HG03039 (cell line): ENCODE results near the gene PLCXD3.
"Not testable (repeated sequence)": the region's sequence is repeated elsewhere in the genome, so short reads cannot be mapped to it uniquely, and the experiment has no call there.

Experiments used
- ATAC-seq: cut with Tn5 transposase; IDR thresholded peaks from one replicate; pipeline ENCODE4 v1.9.1; 2021; ENCODE audit warnings: mild to moderate bottlenecking, moderate library complexity; ENCODE audit not compliant: unreplicated experiment

PLCXD3 gene

DNA sequence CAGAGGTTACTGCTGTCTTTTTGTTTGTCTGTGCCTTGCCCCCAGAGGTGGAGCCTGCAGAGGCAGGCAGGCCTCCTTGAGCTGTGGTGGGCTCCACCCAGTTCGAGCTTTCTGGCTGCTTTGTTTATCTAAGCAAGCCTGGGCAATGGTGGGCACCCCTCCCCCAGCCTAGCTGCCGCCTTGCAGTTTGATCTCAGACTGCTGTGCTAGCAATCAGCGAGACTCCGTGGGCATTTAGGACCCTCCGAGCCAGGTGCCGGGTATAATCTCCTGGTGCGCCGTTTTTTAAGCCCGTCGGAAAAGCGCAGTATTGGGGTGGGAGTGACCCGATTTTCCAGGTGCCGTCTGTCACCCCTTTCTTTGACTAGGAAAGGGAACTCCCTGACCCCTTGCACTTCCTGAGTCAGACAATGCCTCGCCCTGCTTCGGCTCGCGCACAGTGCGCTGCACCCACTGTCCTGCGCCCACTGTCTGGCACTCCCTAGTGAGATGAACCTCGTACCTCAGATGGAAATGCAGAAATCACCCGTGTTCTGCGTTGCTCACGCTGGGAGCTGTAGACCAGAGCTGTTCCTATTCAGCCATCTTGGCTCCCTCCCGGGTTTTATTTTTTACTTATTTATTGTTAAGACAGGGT is 16.8 kb downstream of the PLCXD3 start:
- ATAC-seq = not testable (repeated sequence)

- ATAC-seq = no peak
Observed at GRCh38 chr5:41485533-41485932, 24.9 kb downstream of the PLCXD3 start.

- ATAC-seq = no peak
Observed at GRCh38 chr5:41482715-41483114, 27.7 kb downstream of the PLCXD3 start.

- ATAC-seq = no peak
Observed at GRCh38 chr5:41482173-41482572, 28.2 kb downstream of the PLCXD3 start.

GRCh38 chr5:41471571-41472208 is 38.7 kb downstream of the PLCXD3 start:
- not testable (repeated sequence) for ATAC-seq

DNA sequence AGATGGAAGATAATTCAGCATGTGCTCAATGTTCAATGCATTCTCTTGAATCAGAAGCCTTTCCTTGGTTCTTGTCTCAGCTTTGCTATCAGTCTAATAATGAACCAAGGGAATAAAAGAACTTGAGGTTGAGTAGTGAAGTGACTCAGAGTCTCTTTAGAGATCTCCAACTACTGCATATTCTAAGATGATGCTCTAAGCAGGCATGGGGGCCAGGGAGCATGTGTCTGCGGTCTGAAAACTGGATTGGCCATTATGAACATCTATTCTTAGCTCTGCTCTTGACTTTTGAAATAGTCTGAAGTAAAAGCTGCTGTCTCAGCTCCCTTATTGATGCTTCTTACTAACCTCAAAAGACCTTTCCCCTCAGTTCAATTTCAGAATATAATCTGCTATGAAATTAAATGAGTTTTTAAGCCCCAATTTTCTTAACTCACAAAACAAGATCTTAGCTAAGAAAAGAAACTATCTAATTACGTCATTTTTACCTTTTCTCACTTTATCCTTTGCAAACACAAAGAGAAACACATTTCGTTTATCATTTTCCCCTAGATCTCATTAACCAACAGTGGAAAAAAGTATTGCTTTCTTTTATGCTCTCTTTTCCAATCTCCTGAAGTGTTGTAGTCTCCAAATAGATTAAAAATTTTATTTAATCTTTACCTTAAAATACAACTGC is 44.8 kb downstream of the PLCXD3 start:
- no peak for ATAC-seq

DNA sequence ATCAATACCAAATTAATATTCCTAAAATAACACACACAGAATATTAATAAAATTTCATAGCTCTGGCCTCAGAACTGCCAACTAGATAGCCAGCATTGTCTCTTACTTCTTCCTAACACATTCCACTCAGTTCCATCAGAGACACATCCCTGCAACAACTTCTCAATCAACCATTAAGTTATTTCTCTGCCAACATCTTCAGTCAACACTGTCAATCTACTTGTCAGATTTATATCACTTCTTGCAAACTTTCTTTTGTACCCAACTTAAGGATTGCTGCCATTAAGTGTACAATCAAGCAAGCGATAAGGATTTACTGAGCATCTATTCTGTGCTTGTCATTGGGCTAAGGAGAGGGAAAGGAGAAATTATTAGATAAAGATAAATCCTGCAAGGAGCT is 50.8 kb downstream of the PLCXD3 start:
- ATAC-seq = no peak

DNA sequence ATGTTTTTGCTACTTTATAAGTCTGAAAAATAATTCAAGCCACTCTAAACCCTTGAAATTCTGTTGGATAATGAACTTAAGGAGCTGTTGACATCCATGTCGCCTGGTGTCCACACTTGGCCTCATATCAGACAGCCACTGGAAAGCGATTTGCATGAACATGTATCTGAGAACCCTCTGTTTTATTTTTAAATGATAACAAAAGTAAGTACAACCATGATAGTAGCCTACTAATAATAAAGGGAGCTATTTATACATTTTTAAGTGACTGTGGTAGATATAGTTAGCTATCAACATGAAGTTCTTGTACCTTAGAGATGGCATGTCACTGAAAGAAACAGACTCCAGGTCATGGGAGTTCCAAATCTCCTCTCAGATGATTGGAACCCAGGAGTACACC is 53.3 kb downstream of the PLCXD3 start:
- no peak for ATAC-seq

GRCh38 chr5:41452506-41452905 is 57.9 kb downstream of the PLCXD3 start:
- ATAC-seq = no peak

GRCh38 chr5:41447650-41448510 is 62.5 kb downstream of the PLCXD3 start:
- no peak for ATAC-seq

DNA sequence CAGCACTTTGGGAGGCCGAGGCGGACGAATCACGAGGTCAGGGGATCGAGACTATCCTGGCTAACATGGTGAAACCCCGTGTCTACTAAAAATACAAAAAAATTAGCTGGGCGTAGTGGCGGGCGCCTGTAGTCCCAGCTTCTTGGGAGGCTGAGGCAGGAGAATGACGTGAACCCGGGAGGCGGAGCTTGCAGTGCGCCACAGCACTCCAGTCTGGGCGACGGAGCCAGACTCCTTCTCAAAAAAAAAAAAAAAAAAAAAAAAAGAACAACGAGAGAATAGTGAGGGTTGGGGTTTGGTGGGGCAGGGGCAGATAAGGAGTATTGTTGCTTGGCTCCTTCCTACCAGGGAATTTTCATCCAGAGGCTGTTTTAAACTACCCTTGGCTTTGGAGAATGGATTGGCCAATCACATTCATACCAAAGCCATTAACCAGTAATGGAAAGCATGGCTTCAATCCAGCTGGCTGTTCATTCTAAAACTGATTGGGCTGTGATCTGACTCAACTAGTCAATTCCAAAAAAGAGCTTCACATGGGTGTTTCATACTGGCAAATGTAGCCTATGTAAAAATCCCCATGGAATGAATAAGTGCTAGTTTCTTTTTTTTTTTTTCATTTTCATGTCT is 64.4 kb downstream of the PLCXD3 start:
- no peak for ATAC-seq

GRCh38 chr5:41435276-41435675 is 75.1 kb downstream of the PLCXD3 start:
- no peak for ATAC-seq

DNA sequence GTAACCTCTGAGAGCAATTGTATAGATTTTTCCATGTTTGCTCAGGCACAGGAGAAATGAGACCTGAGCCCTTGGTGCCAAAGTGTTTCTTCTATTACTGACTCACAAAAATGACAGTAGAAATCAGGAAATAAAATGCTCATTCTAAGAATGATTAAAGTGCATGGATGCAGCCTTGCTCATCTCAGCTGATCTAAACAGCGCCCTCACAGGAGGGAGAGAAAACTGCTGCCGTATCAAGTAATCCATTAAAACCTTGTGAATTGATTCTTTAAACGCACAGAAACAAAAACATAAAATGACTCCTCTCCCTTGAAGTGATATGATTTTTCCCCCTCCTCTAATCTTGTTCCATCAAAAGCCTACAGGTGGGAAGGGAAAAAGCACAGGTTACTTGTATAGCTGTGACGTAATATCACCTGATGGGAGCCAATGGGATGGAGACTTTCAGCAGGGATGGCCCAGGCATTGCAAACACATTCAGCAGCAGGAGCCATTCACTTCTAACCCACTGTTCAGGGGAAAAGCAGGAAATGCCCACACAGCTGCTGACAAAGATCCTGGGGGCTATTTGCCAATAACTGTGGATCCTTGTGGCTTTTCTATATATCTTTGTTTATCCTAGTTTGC is 76.7 kb downstream of the PLCXD3 start:
- no peak for ATAC-seq

DNA sequence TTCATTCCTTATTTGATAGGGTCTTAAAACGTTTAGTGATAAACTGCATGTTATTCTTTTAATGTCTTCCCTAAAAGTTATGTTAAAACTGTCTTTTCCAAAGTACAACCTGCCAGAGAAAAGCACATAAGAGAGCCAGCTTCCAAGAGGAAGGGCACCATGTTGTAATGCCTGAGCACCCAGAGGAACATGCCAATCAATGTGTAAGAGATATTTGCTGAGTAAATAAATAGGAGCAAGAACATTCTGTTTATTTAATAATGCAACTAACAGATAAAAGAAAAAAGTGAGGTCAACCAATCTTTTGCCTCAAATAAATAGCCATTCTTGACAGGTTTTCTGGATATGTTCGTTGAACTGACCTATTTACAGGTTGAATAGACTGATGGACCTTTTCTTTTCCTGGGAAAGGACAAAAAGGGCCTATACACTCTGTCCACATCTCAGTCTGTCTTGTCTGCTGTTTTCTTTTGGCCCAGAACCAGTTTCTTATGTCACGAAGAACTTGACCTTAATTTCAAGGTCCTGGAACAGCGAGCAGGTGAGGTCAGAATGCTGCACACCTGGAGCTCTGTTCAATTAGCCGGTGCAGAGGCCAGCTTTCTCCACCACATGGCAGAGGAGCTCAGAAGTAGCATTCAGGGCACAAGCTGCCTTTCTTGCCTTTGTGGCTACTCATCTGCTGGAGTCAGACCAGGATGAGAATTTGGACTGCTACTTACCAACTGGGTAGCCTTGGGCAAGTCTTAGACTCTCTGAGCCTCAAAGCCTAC is 77.7 kb downstream of the PLCXD3 start:
- ATAC-seq = no peak

- no peak for ATAC-seq
Observed at GRCh38 chr5:41427505-41427904, 82.9 kb downstream of the PLCXD3 start.

GRCh38 chr5:41425736-41426135 is 84.7 kb downstream of the PLCXD3 start:
- ATAC-seq = no peak

- ATAC-seq = no peak
Observed at GRCh38 chr5:41420492-41421067, 89.8 kb downstream of the PLCXD3 start.

DNA sequence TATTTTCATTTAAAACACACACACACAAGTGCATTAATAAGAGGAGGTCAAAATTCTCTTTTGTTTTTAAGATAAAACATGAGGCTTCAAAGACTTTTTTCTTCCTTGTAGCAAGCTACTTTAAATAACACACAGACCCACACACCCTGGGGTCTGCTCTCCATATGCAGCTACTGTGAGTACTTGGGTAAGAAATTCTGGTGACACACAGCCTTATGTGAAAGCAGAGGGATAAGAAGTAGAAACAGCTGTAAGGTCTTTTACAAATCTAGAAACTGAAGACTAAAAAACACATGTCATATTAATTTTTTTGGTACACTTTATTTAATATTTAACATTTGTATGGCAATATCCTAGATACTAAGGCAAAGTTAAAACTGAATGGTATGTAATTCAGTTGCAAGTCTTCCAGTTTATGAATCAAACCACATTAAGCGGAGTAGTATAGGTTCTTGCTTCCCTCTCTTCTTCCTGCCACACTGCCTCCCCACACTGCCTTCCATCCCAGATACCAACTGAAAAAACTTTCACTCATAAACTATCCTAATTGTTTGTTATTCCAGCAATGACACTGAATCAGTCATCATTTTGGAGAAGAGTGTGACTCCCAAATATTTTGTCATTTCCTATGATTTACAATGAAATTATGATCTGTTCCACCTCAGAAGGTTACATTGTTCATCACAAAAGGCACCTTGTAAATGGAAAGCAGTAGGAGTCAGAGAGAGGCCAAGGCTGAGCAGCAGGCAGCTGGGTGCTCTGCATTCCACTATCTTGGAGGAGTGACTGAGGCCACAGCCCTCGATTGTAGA is 92.0 kb downstream of the PLCXD3 start:
- no peak for ATAC-seq
